ENCODE measurements around the gene FBXO8.

The FBXO8 gene

GRCh38 chr4:174215057-174215456, 68.4 kb downstream of the FBXO8 start:
- in situ Hi-C loops (cut with MboI; ENCODE audit: low pct_unique_long_range_greater_than_20kb, low sequenced_read_pairs) = no loop called here
- no peak for DNase-seq

- peak; percentile 57 for DNase-seq
- in situ Hi-C loops (cut with MboI; ENCODE audit: low pct_unique_long_range_greater_than_20kb, low sequenced_read_pairs) = no loop called here
Observed at GRCh38 chr4:174214101-174214878, 69.2 kb downstream of the FBXO8 start.

- no peak for DNase-seq
Observed at GRCh38 chr4:174213731-174214100, 69.8 kb downstream of the FBXO8 start.

GRCh38 chr4:174212061-174212460, 71.4 kb downstream of the FBXO8 start:
- in situ Hi-C loops (cut with MboI; ENCODE audit: low pct_unique_long_range_greater_than_20kb, low sequenced_read_pairs) = no loop called here

More at GRCh38 chr4:174213731-174214100, 69.8 kb downstream of the FBXO8 start:
- in situ Hi-C loops (cut with MboI; ENCODE audit: low pct_unique_long_range_greater_than_20kb, low sequenced_read_pairs) = no loop called here

GRCh38 chr4:174211622-174212044, 71.8 kb downstream of the FBXO8 start:
- in situ Hi-C loops (cut with MboI; ENCODE audit: low pct_unique_long_range_greater_than_20kb, low sequenced_read_pairs) = no loop called here
- no peak for DNase-seq

More at GRCh38 chr4:174212061-174212460, 71.4 kb downstream of the FBXO8 start:
- DNase-seq = no peak

- in situ Hi-C loops (cut with MboI; ENCODE audit: low pct_unique_long_range_greater_than_20kb, low sequenced_read_pairs) = no loop called here
- no peak for DNase-seq
Observed at GRCh38 chr4:174210952-174211490, 72.4 kb downstream of the FBXO8 start.

- in situ Hi-C loops (cut with MboI; ENCODE audit: low pct_unique_long_range_greater_than_20kb, low sequenced_read_pairs) = no loop called here
Observed at GRCh38 chr4:174210354-174210753, 73.1 kb downstream of the FBXO8 start.

GRCh38 chr4:174209341-174209740, 74.1 kb downstream of the FBXO8 start:
- in situ Hi-C loops (cut with MboI; ENCODE audit: low pct_unique_long_range_greater_than_20kb, low sequenced_read_pairs) = no loop called here
- DNase-seq = no peak

More at GRCh38 chr4:174210354-174210753, 73.1 kb downstream of the FBXO8 start:
- DNase-seq = peak; percentile 13

GRCh38 chr4:174207367-174207766, 76.1 kb downstream of the FBXO8 start:
- no peak for DNase-seq
- in situ Hi-C loops (cut with MboI; ENCODE audit: low pct_unique_long_range_greater_than_20kb, low sequenced_read_pairs) = no loop called here

GRCh38 chr4:174204164-174204831, 79.2 kb downstream of the FBXO8 start:
- in situ Hi-C loops (cut with MboI; ENCODE audit: low pct_unique_long_range_greater_than_20kb, low sequenced_read_pairs) = no loop called here

GRCh38 chr4:174201871-174202270, 81.6 kb downstream of the FBXO8 start:
- DNase-seq = no peak
- in situ Hi-C loops (cut with MboI; ENCODE audit: low pct_unique_long_range_greater_than_20kb, low sequenced_read_pairs) = no loop called here

More at GRCh38 chr4:174204164-174204831, 79.2 kb downstream of the FBXO8 start:
- DNase-seq = no peak

- in situ Hi-C loops (cut with MboI; ENCODE audit: low pct_unique_long_range_greater_than_20kb, low sequenced_read_pairs) = no loop called here
- DNase-seq = no peak
Observed at GRCh38 chr4:174199735-174200134, 83.7 kb downstream of the FBXO8 start.

- in situ Hi-C loops (cut with MboI; ENCODE audit: low pct_unique_long_range_greater_than_20kb, low sequenced_read_pairs) = no loop called here
Observed at GRCh38 chr4:174198828-174199227, 84.6 kb downstream of the FBXO8 start.

GRCh38 chr4:174198396-174198795, 85.1 kb downstream of the FBXO8 start:
- no peak for DNase-seq
- in situ Hi-C loops (cut with MboI; ENCODE audit: low pct_unique_long_range_greater_than_20kb, low sequenced_read_pairs) = no loop called here

More at GRCh38 chr4:174198828-174199227, 84.6 kb downstream of the FBXO8 start:
- DNase-seq = no peak

- no peak for DNase-seq
- in situ Hi-C loops (cut with MboI; ENCODE audit: low pct_unique_long_range_greater_than_20kb, low sequenced_read_pairs) = no loop called here
Observed at GRCh38 chr4:174193438-174194374, 89.8 kb downstream of the FBXO8 start.

GRCh38 chr4:174192943-174193342, 90.5 kb downstream of the FBXO8 start:
- in situ Hi-C loops (cut with MboI; ENCODE audit: low pct_unique_long_range_greater_than_20kb, low sequenced_read_pairs) = no loop called here
- no peak for DNase-seq

- in situ Hi-C loops (cut with MboI; ENCODE audit: low pct_unique_long_range_greater_than_20kb, low sequenced_read_pairs) = no loop called here
- no peak for DNase-seq
Observed at GRCh38 chr4:174190832-174191500, 92.5 kb downstream of the FBXO8 start.

- no peak for DNase-seq
- in situ Hi-C loops (cut with MboI; ENCODE audit: low pct_unique_long_range_greater_than_20kb, low sequenced_read_pairs) = no loop called here
Observed at GRCh38 chr4:174189392-174190015, 94.0 kb downstream of the FBXO8 start.

Measured in KBM-7 (cell line).